Measurements from ENCODE around the gene DEFB118. TPM values are rescaled to one million over a fixed set of nuclear protein-coding genes. Genes with fewer than 3 reads are reported as not detected.

Gene DEFB118
- not detected in 5 replicates for total RNA-seq (2022; extraction: Qiagen RNA extraction)

GRCh38 chr20:31368301-31368700, at the start of gene DEFB118:
DEFB118 (plus strand) TSS chr20:31368601; CDS start chr20:31368651, 50 bp downstream.

GRCh38 chr20:31390490-31390889, 22.1 kb downstream of the DEFB118 start, which contains the start of gene DEFB119:
DEFB119 (minus strand) TSS chr20:31390590; CDS start chr20:31390483, 107 bp downstream.

GRCh38 chr20:31406115-31406514, 37.7 kb downstream of the DEFB118 start, which contains the start of gene DEFB121:
DEFB121 (minus strand) TSS chr20:31406215; CDS start chr20:31406152, 63 bp downstream.

Other genes with a start within 250 kb of the DEFB118 start
- not detected in 5 replicates for gene DEFB115, start 110.9 kb upstream of the DEFB118 start, total RNA-seq (2022; extraction: Qiagen RNA extraction)
- not detected in 5 replicates for gene DEFB116, start 60.0 kb upstream of the DEFB118 start, total RNA-seq (2022; extraction: Qiagen RNA extraction)
- not detected in 5 replicates for gene DEFB119, start 22.0 kb downstream of the DEFB118 start, total RNA-seq (2022; extraction: Qiagen RNA extraction)
- gene DEFB121, start 37.6 kb downstream of the DEFB118 start, total RNA-seq (2022; extraction: Qiagen RNA extraction) = not detected in 5 replicates
- not detected in 5 replicates for gene DEFB123, start 72.0 kb downstream of the DEFB118 start, total RNA-seq (2022; extraction: Qiagen RNA extraction)
- gene DEFB124, start 106.5 kb downstream of the DEFB118 start, total RNA-seq (2022; extraction: Qiagen RNA extraction) = 0.21 to 0.72 TPM (median 0.35 TPM) in 4 of 5 replicates, not detected in the other
- 0.47 to 1.1 TPM (median 0.99 TPM) in 5 replicates for gene REM1, start 106.7 kb downstream of the DEFB118 start, total RNA-seq (2022; extraction: Qiagen RNA extraction)
- gene HM13, start 145.8 kb downstream of the DEFB118 start, total RNA-seq (2022; extraction: Qiagen RNA extraction) = 199 to 270 TPM (median 250 TPM) in 5 replicates
- 341 to 512 TPM (median 429 TPM) in 5 replicates for gene ID1, start 236.7 kb downstream of the DEFB118 start, total RNA-seq (2022; extraction: Qiagen RNA extraction)

All from A549 treated with dexamethasone at 1 μM for 4 hours (cell line).